Hematopoietic multipotent progenitor cell treated with erythropoietin and hydrocortisone succinate and interleukin-3 and kit ligand, for 8 days (in vitro differentiated cells): ENCODE results near the gene ZNF568.

Experiments
- DNase-seq: peaks from one replicate; pipeline ENCODE4 v3.0.0-alpha.2; 2015

ZNF568 gene

GRCh38 chr19:36915992-36916830 lies at the start of gene ZNF568, which contains the start of gene ZNF829:
ZNF568 (plus strand) TSS chr19:36916332; CDS start chr19:36922771, 6,439 bp downstream.
ZNF829 (minus strand) TSS chr19:36916291; CDS start chr19:36915167, 1,124 bp downstream.
- peak; percentile 95 for DNase-seq

- no peak for DNase-seq
These were observed 38.9 kb upstream of the ZNF568 start for GRCh38 chr19:36876993-36877938.

- no peak for DNase-seq
These were observed 24.3 kb upstream of the ZNF568 start for GRCh38 chr19:36891768-36892357.

GRCh38 chr19:36894849-36895383 lies 21.2 kb upstream of the ZNF568 start:
- DNase-seq = no peak

- DNase-seq = no peak
These were observed 17.7 kb upstream of the ZNF568 start for GRCh38 chr19:36898422-36898821.

GRCh38 chr19:36916991-36917390 lies 859 bp downstream of the ZNF568 start:
- peak; percentile 47 for DNase-seq

- no peak for DNase-seq
These were observed 2.0 kb downstream of the ZNF568 start for GRCh38 chr19:36918090-36918489.

GRCh38 chr19:36931684-36932083 lies 15.6 kb downstream of the ZNF568 start:
- DNase-seq = no peak

- DNase-seq = no peak
These were observed 23.0 kb downstream of the ZNF568 start for GRCh38 chr19:36939153-36939552.

- no peak for DNase-seq
These were observed 34.4 kb downstream of the ZNF568 start for GRCh38 chr19:36950335-36951119.

GRCh38 chr19:36962346-36962745 lies 46.2 kb downstream of the ZNF568 start:
- DNase-seq = no peak

GRCh38 chr19:36963280-36963679 lies 47.1 kb downstream of the ZNF568 start:
- no peak for DNase-seq

- DNase-seq = no peak
These were observed 56.4 kb downstream of the ZNF568 start for GRCh38 chr19:36972571-36972970.

- peak; percentile 75 for DNase-seq
These were observed 57.1 kb downstream of the ZNF568 start for GRCh38 chr19:36973021-36973843.

- no peak for DNase-seq
These were observed 57.7 kb downstream of the ZNF568 start for GRCh38 chr19:36973844-36974195.

- DNase-seq = no peak
These were observed 70.0 kb downstream of the ZNF568 start for GRCh38 chr19:36986131-36986530.

GRCh38 chr19:36986601-36987000 lies 70.5 kb downstream of the ZNF568 start:
- DNase-seq = no peak

- DNase-seq = no peak
These were observed 71.0 kb downstream of the ZNF568 start for GRCh38 chr19:36987091-36987490.

GRCh38 chr19:36997152-36997842 lies 81.2 kb downstream of the ZNF568 start:
- DNase-seq = no peak

GRCh38 chr19:36997843-36998235 lies 81.7 kb downstream of the ZNF568 start:
- DNase-seq = no peak

GRCh38 chr19:36999313-36999712 lies 83.2 kb downstream of the ZNF568 start:
- no peak for DNase-seq
